GM18861 (cell line): ENCODE measurements around the gene PCDHGA4.
"Not testable (repeated sequence)": the region's sequence is repeated elsewhere in the genome, so short reads cannot be mapped to it uniquely, and the experiment has no call there.

Experiments
- ATAC-seq: cut with Tn5 transposase; IDR thresholded peaks from one replicate; pipeline ENCODE4 v1.9.1; 2021; ENCODE audit not compliant: unreplicated experiment

PCDHGA4 gene

GRCh38 chr5:141354900-141355469, at the start of gene PCDHGA4:
TSS of gene PCDHGA4 (plus strand) at chr5:141355021. CDS start at chr5:141355108, 87 bp downstream.
- no peak for ATAC-seq

GRCh38 chr5:141306630-141307029, 48.2 kb upstream of the PCDHGA4 start:
- ATAC-seq, result no peak

GRCh38 chr5:141313711-141314110, 41.1 kb upstream of the PCDHGA4 start:
- no peak for ATAC-seq

GRCh38 chr5:141316963-141317362, 37.9 kb upstream of the PCDHGA4 start:
- ATAC-seq, result not testable (repeated sequence)

- no peak for ATAC-seq
Measured at GRCh38 chr5:141319202-141319601, 35.6 kb upstream of the PCDHGA4 start.

- ATAC-seq, result no peak
Measured at GRCh38 chr5:141319699-141320098, 35.1 kb upstream of the PCDHGA4 start.

- peak; percentile 88 for ATAC-seq
Measured at GRCh38 chr5:141320225-141321169, 34.3 kb upstream of the PCDHGA4 start, which contains the start of gene TAF7. TSS of gene TAF7 (minus strand) at chr5:141320784. CDS start at chr5:141320044, 740 bp downstream.

GRCh38 chr5:141322261-141322660, 32.6 kb upstream of the PCDHGA4 start:
- no peak for ATAC-seq

- ATAC-seq, result no peak
Measured at GRCh38 chr5:141326088-141326854, 28.6 kb upstream of the PCDHGA4 start.

- no peak for ATAC-seq
Measured at GRCh38 chr5:141328231-141328630, 26.6 kb upstream of the PCDHGA4 start.

- no peak for ATAC-seq
Measured at GRCh38 chr5:141330299-141331080, 24.3 kb upstream of the PCDHGA4 start, which contains the start of gene PCDHGA1. TSS of gene PCDHGA1 (plus strand) at chr5:141330514.

GRCh38 chr5:141332571-141332970, 22.2 kb upstream of the PCDHGA4 start:
- ATAC-seq, result not testable (repeated sequence)

GRCh38 chr5:141338538-141339306, 16.1 kb upstream of the PCDHGA4 start, which contains the start of gene PCDHGA2:
TSS of gene PCDHGA2 (plus strand) at chr5:141338760.
- ATAC-seq, result no peak

- not testable (repeated sequence) for ATAC-seq
Measured at GRCh38 chr5:141340781-141341354, 14.0 kb upstream of the PCDHGA4 start.

- ATAC-seq, result no peak
Measured at GRCh38 chr5:141342773-141343172, 12.0 kb upstream of the PCDHGA4 start.

GRCh38 chr5:141343242-141343952, 11.4 kb upstream of the PCDHGA4 start, which contains the start of gene PCDHGA3:
TSS of gene PCDHGA3 (plus strand) at chr5:141343829. CDS start at chr5:141344034, 205 bp downstream.
- no peak for ATAC-seq

GRCh38 chr5:141343953-141344463, 10.8 kb upstream of the PCDHGA4 start:
- no peak for ATAC-seq

- ATAC-seq, result no peak
Measured at GRCh38 chr5:141345327-141345726, 9.5 kb upstream of the PCDHGA4 start.
